Neural progenitor cell (in vitro differentiated cells): ENCODE results near the gene RSU1. TPM values are rescaled to one million over a fixed set of nuclear protein-coding genes. Genes with fewer than 3 reads are reported as not detected.

ENCODE experiments used
- DNase-seq: peaks from one replicate; pipeline ENCODE4 v3.0.0-alpha.2; 2016; ENCODE audit warnings: low spot score
- H2AFZ ChIP-seq: fragments of 200-600 bp; sonication (generic); replicated peaks from 2 replicates; pipeline ENCODE4 v1.6.1; 2016; ENCODE audit warnings: antibody characterized with exemption
- H3F3A ChIP-seq: fragments of 200-600 bp; sonication (generic); 2 replicates; pipeline ENCODE4 v1.6.1; 2016; ENCODE audit warnings: antibody characterized with exemption, low read depth
- H3K27ac ChIP-seq: fragments of 200-600 bp; sonication (generic); 2 replicates; pipeline ENCODE4 v1.5.1; 2016; ENCODE audit warnings: mild to moderate bottlenecking
- H3K27me3 ChIP-seq: fragments of 200-600 bp; sonication (generic); 2 replicates; pipeline ENCODE4 v1.6.1; 2016; ENCODE audit warnings: mild to moderate bottlenecking, moderate library complexity
- H3K36me3 ChIP-seq: fragments of 200-600 bp; sonication (generic); 2 replicates; pipeline ENCODE4 v1.5.1; 2016
- H3K4me1 ChIP-seq: fragments of 200-600 bp; sonication (generic); 2 replicates; pipeline ENCODE4 v1.6.1; 2016; ENCODE audit warnings: mixed run types
- H3K4me2 ChIP-seq: fragments of 200-600 bp; sonication (generic); 2 replicates; pipeline ENCODE4 v1.6.1; 2016
- H3K4me3 ChIP-seq: fragments of 200-600 bp; sonication (generic); 2 replicates; pipeline ENCODE4 v1.5.1; 2016
- H3K79me2 ChIP-seq: fragments of 200-600 bp; sonication (generic); 2 replicates; pipeline ENCODE4 v1.6.1; 2016; ENCODE audit warnings: low read depth
- H3K9ac ChIP-seq: fragments of 200-600 bp; sonication (generic); 2 replicates; pipeline ENCODE4 v1.6.1; 2016
- H3K9me3 ChIP-seq: fragments of 200-600 bp; sonication (generic); 2 replicates; pipeline ENCODE4 v1.5.1; 2016; ENCODE audit warnings: low read depth
- H4K20me1 ChIP-seq: fragments of 200-600 bp; sonication (generic); 2 replicates; pipeline ENCODE4 v1.6.1; 2016; ENCODE audit warnings: low read depth
- H3K27ac Mint-ChIP-seq: 3 replicates; pipeline ENCODE4 v1.8.0; 2021; ENCODE audit warnings: mixed read lengths
- H3K27me3 Mint-ChIP-seq: 2 replicates; pipeline ENCODE4 v1.8.0; 2022; ENCODE audit warnings: low read depth, mild to moderate bottlenecking, inconsistent platforms, moderate library complexity, mixed read lengths; ENCODE audit not compliant: insufficient read depth
- H3K36me3 Mint-ChIP-seq: 3 replicates; pipeline ENCODE4 v1.8.0; 2021; ENCODE audit warnings: mixed read lengths
- H3K4me1 Mint-ChIP-seq: 3 replicates; pipeline ENCODE4 v1.8.0; 2021; ENCODE audit warnings: mixed read lengths
- H3K4me3 Mint-ChIP-seq: 3 replicates; pipeline ENCODE4 v1.8.0; 2021; ENCODE audit warnings: mild to moderate bottlenecking, moderate library complexity, mixed read lengths
- H3K9me3 Mint-ChIP-seq: 3 replicates; pipeline ENCODE4 v1.8.0; 2020; ENCODE audit warnings: mixed read lengths
- CTCF ChIP-seq: fragments of 200-600 bp; sonication (generic); IDR thresholded peaks from 2 replicates; pipeline ENCODE4 v1.5.1; 2017; ENCODE audit warnings: antibody characterized with exemption, mild to moderate bottlenecking
- EZH2 ChIP-seq: fragments of 200-600 bp; sonication (generic); IDR thresholded peaks from 2 replicates; pipeline ENCODE4 v1.6.1; 2017; ENCODE audit warnings: antibody characterized with exemption, mild to moderate bottlenecking, moderate library complexity
- EZH2phosphoT487 ChIP-seq: fragments of 200-600 bp; sonication (generic); IDR thresholded peaks from 2 replicates; pipeline ENCODE4 v1.6.1; 2017; ENCODE audit warnings: antibody characterized with exemption
- total RNA-seq: library from RNA; depleted of rRNA; stranded (reverse); fragments of >200 nt; gene quantifications from 2 replicates; pipeline ENCODE4 v1.2.3, GENCODE V29; 2015; ENCODE audit warnings: low replicate concordance

The RSU1 gene
- total RNA-seq, 1 donor from 2014 or later: 9.6 TPM

GRCh38 chr10:16819026-16819425 is 1.8 kb upstream of the RSU1 start:
- no peaks in the 10 kb centered on the region for H3F3A ChIP-seq
- peaks cover 13% of the 10 kb centered on the region for H3K79me2 ChIP-seq
- Mint-ChIP-seq H3K4me1 (peaks cover 11% of the 10 kb centered on the region), H3K27ac (no peak overlapping the region), H3K36me3 (peaks cover 4% of the 10 kb centered on the region), H3K9me3 (peaks cover 18% of the 10 kb centered on the region), H3K4me3 (no peak overlapping the region), H3K27me3 (peaks cover 2% of the 10 kb centered on the region)
- no peak for TF ChIP-seq CTCF
- H3K9me3 ChIP-seq: no peaks in the 10 kb centered on the region
- no peak overlapping the region for H3K9ac ChIP-seq
- no peak overlapping the region for H3K4me3 ChIP-seq
- H4K20me1 ChIP-seq: no peaks in the 10 kb centered on the region
- H2AFZ ChIP-seq: no peak overlapping the region
- peaks cover 15% of the 10 kb centered on the region for H3K27me3 ChIP-seq
- H3K4me2 ChIP-seq: no peak overlapping the region
- peaks cover 3% of the 10 kb centered on the region for H3K36me3 ChIP-seq
- DNase-seq: no peak
- no peaks in the 10 kb centered on the region for H3K4me1 ChIP-seq
- no peak overlapping the region for H3K27ac ChIP-seq

GRCh38 chr10:16816830-16817124 is 447 bp downstream of the RSU1 start:
- Mint-ChIP-seq H3K4me1 (peaks cover 11% of the 10 kb centered on the region), H3K36me3 (no peaks in the 10 kb centered on the region), H3K27ac (peak overlapping the region; percentile 93), H3K4me3 (peak overlapping the region; percentile 96), H3K27me3 (peaks cover 2% of the 10 kb centered on the region), H3K9me3 (peaks cover 3% of the 10 kb centered on the region)
- Histone ChIP-seq H2AFZ (peak overlapping the region; percentile 8), H3K4me1 (no peaks in the 10 kb centered on the region), H3K9ac (no peak overlapping the region), H3K36me3 (no peaks in the 10 kb centered on the region), H3K9me3 (no peaks in the 10 kb centered on the region), H3K27ac (no peak overlapping the region), H4K20me1 (no peaks in the 10 kb centered on the region), H3K79me2 (peaks cover 13% of the 10 kb centered on the region), H3K4me2 (peak overlapping the region; percentile 87), H3K4me3 (peak overlapping the region; percentile 66), H3K27me3 (peaks cover 15% of the 10 kb centered on the region), H3F3A (no peaks in the 10 kb centered on the region)
- DNase-seq: peak; percentile 13
- no peak for TF ChIP-seq CTCF
- no peak for TF ChIP-seq EZH2phosphoT487
- TF ChIP-seq EZH2: no peak

GRCh38 chr10:16816171-16816570 is 1.1 kb downstream of the RSU1 start:
- peaks cover 13% of the 10 kb centered on the region for H3K79me2 ChIP-seq
- H3K9ac ChIP-seq: no peak overlapping the region

More at GRCh38 chr10:16816171-16816570, 1.1 kb downstream of the RSU1 start:
- no peaks in the 10 kb centered on the region for H3K36me3 Mint-ChIP-seq
- H3K4me1 Mint-ChIP-seq: peaks cover 11% of the 10 kb centered on the region
- Histone ChIP-seq H3K4me3 (peak overlapping the region; percentile 66), H3K4me2 (peak overlapping the region; percentile 87), H3K27ac (no peak overlapping the region), H3K4me1 (no peaks in the 10 kb centered on the region), H3K27me3 (peaks cover 15% of the 10 kb centered on the region), H2AFZ (no peak overlapping the region), H3K9me3 (no peaks in the 10 kb centered on the region), H4K20me1 (no peaks in the 10 kb centered on the region), H3F3A (no peaks in the 10 kb centered on the region), H3K36me3 (no peaks in the 10 kb centered on the region)
- no peak for DNase-seq
- TF ChIP-seq CTCF: no peak
- TF ChIP-seq EZH2phosphoT487: no peak
- TF ChIP-seq EZH2: no peak
- H3K9me3 Mint-ChIP-seq: no peaks in the 10 kb centered on the region
- peak overlapping the region; percentile 96 for H3K4me3 Mint-ChIP-seq
- H3K27me3 Mint-ChIP-seq: peaks cover 2% of the 10 kb centered on the region
- peak overlapping the region; percentile 7 for H3K27ac Mint-ChIP-seq
